ENCODE data around the gene MTG2.

DNA sequence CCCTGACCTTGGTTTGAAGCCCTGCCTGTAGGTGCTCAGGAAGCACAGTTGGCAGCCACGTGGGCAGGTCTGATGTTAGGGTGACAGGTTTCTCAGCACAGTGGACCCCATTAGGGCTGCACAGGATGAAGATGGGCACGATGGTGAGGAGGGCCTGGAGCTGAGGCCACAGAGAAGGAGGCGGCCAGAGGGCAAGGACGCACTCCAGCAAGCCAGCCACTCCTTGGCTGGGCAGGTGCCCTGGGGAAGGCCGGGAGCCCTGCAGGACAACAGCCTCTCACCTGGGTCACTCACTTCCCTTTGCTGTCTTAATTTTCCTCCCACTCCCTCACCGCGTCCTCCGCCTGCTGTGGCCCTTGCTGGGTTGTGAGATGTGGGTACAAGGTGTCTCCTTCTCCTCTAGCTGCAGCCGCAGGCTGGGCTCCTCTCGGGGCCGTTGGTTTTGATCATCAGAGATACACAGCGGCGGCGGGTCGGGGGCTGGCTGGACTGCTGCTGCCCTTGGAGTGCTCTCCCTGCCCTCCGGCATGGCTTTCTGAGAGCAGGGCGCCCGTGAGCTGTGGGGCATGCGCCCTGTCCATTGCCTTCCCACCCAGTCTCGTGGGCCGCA lies 61.2 kb downstream of the MTG2 start:
- TF ChIP-seq, protein P1, sequence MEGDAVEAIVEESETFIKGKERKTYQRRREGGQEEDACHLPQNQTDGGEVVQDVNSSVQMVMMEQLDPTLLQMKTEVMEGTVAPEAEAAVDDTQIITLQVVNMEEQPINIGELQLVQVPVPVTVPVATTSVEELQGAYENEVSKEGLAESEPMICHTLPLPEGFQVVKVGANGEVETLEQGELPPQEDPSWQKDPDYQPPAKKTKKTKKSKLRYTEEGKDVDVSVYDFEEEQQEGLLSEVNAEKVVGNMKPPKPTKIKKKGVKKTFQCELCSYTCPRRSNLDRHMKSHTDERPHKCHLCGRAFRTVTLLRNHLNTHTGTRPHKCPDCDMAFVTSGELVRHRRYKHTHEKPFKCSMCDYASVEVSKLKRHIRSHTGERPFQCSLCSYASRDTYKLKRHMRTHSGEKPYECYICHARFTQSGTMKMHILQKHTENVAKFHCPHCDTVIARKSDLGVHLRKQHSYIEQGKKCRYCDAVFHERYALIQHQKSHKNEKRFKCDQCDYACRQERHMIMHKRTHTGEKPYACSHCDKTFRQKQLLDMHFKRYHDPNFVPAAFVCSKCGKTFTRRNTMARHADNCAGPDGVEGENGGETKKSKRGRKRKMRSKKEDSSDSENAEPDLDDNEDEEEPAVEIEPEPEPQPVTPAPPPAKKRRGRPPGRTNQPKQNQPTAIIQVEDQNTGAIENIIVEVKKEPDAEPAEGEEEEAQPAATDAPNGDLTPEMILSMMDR (IDR thresholded peaks at IDR 0.05; ENCODE audit: low read depth, low read length, missing input control) = no peak
- TF ChIP-seq TAF1 (conservative IDR thresholded peaks at IDR 0.05) (no peak), GABPA (IDR thresholded peaks at IDR 0.05 in 1 of 2, conservative IDR thresholded peaks at IDR 0.05 in 1 of 2) (no peak), RAD21 (IDR thresholded peaks at IDR 0.05) (no peak), JUND (IDR thresholded peaks at IDR 0.05) (no peak), EGR1 (IDR thresholded peaks at IDR 0.05; ENCODE audit: low read depth in 2 of 2) (no peak), FOXA1 (IDR thresholded peaks at IDR 0.05) (no peak)
- TF ChIP-seq, protein P2, sequence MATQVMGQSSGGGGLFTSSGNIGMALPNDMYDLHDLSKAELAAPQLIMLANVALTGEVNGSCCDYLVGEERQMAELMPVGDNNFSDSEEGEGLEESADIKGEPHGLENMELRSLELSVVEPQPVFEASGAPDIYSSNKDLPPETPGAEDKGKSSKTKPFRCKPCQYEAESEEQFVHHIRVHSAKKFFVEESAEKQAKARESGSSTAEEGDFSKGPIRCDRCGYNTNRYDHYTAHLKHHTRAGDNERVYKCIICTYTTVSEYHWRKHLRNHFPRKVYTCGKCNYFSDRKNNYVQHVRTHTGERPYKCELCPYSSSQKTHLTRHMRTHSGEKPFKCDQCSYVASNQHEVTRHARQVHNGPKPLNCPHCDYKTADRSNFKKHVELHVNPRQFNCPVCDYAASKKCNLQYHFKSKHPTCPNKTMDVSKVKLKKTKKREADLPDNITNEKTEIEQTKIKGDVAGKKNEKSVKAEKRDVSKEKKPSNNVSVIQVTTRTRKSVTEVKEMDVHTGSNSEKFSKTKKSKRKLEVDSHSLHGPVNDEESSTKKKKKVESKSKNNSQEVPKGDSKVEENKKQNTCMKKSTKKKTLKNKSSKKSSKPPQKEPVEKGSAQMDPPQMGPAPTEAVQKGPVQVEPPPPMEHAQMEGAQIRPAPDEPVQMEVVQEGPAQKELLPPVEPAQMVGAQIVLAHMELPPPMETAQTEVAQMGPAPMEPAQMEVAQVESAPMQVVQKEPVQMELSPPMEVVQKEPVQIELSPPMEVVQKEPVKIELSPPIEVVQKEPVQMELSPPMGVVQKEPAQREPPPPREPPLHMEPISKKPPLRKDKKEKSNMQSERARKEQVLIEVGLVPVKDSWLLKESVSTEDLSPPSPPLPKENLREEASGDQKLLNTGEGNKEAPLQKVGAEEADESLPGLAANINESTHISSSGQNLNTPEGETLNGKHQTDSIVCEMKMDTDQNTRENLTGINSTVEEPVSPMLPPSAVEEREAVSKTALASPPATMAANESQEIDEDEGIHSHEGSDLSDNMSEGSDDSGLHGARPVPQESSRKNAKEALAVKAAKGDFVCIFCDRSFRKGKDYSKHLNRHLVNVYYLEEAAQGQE (IDR thresholded peaks at IDR 0.05) = no peak
- TF ChIP-seq, protein P3, sequence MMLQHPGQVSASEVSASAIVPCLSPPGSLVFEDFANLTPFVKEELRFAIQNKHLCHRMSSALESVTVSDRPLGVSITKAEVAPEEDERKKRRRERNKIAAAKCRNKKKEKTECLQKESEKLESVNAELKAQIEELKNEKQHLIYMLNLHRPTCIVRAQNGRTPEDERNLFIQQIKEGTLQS (IDR thresholded peaks at IDR 0.05) = no peak
- TF ChIP-seq, protein P4, sequence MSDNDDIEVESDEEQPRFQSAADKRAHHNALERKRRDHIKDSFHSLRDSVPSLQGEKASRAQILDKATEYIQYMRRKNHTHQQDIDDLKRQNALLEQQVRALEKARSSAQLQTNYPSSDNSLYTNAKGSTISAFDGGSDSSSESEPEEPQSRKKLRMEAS (IDR thresholded peaks at IDR 0.05) = no peak

Data from liver (tissue), 3 donors.